Measurements from ENCODE around the gene TP53I3. TPM values are rescaled to one million over a fixed set of nuclear protein-coding genes. Genes with fewer than 3 reads are reported as not detected.

The TP53I3 gene
- total RNA-seq, 1 experiment from 2014 or later: 20.1 TPM

DNA sequence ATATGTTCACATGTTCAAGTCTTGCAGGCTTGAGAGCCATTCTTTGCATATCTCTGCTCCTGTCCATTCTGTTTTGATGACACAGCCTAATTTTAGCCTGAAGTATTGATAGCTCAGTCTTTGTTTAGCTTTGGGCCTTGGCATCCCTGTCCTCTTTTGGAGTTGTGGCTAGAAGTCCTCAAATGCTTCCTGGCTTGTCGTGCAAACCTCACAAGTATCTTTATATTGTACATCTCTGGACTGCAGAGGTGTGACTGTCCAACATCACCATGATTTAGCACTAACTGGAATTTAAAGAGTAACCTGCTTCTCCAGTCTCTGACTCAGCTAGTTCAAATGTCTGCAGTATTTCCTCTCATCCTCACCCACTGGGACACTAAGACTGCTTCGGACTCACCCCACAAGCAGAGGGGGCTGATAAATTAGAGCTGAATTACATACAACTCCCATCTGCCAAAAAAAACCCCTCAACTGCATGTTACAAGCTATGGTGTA is 26.8 kb upstream of the TP53I3 start:
- no peak for ATAC-seq
- TF ChIP-seq EGR1 (IDR thresholded peaks at IDR 0.05; ENCODE audit: low read depth): no peak
- TF ChIP-seq SP1 (IDR thresholded peaks at IDR 0.05; ENCODE audit: low read depth): no peak
- no peak for TF ChIP-seq EZH2 (IDR thresholded peaks at IDR 0.05)
- no peak for TF ChIP-seq MAX (IDR thresholded peaks at IDR 0.05)
- no peak for TF ChIP-seq YY1 (IDR thresholded peaks at IDR 0.05; ENCODE audit: extremely low read depth, insufficient replicate concordance, low read depth, low read length)
- TF ChIP-seq, protein P1, sequence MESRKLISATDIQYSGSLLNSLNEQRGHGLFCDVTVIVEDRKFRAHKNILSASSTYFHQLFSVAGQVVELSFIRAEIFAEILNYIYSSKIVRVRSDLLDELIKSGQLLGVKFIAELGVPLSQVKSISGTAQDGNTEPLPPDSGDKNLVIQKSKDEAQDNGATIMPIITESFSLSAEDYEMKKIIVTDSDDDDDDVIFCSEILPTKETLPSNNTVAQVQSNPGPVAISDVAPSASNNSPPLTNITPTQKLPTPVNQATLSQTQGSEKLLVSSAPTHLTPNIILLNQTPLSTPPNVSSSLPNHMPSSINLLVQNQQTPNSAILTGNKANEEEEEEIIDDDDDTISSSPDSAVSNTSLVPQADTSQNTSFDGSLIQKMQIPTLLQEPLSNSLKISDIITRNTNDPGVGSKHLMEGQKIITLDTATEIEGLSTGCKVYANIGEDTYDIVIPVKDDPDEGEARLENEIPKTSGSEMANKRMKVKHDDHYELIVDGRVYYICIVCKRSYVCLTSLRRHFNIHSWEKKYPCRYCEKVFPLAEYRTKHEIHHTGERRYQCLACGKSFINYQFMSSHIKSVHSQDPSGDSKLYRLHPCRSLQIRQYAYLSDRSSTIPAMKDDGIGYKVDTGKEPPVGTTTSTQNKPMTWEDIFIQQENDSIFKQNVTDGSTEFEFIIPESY (IDR thresholded peaks at IDR 0.05; ENCODE audit: extremely low read depth, insufficient replicate concordance, low read length): no peak
- no peak for TF ChIP-seq REST (IDR thresholded peaks at IDR 0.05; ENCODE audit: low read depth)
- no peak for TF ChIP-seq SIN3A (IDR thresholded peaks at IDR 0.05; ENCODE audit: low read depth)
- TF ChIP-seq JUND (IDR thresholded peaks at IDR 0.05): no peak
- TF ChIP-seq, protein P2, sequence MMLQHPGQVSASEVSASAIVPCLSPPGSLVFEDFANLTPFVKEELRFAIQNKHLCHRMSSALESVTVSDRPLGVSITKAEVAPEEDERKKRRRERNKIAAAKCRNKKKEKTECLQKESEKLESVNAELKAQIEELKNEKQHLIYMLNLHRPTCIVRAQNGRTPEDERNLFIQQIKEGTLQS (IDR thresholded peaks at IDR 0.05): no peak
- no peak for TF ChIP-seq ZFX (IDR thresholded peaks at IDR 0.05)
- TF ChIP-seq FOSL1 (IDR thresholded peaks at IDR 0.05; ENCODE audit: low read depth): no peak
- Histone ChIP-seq H3K4me3 (replicated peaks in 1 of 2; ENCODE audit: low read depth in 1 of 2, low read length in 2 of 2) (no peak overlapping the region), H3K9me3 (ENCODE audit: control insufficient read depth in 1 of 2, insufficient read depth in 1 of 2, low read depth in 1 of 2, low read length in 2 of 2) (no peaks in the 10 kb centered on the region), H3K79me2 (ENCODE audit: insufficient read depth, low read length) (no peaks in the 10 kb centered on the region), H3K9me2 (ENCODE audit: insufficient read depth) (no peaks in the 10 kb centered on the region), H4K20me1 (ENCODE audit: insufficient read depth) (no peaks in the 10 kb centered on the region), H3K9ac (ENCODE audit: low read length) (no peak overlapping the region), H3K4me2 (ENCODE audit: low read length) (peak overlapping the region; percentile 20; the same call in 1 of the 2 replicates), H3K27ac (ENCODE audit: low read depth, low read length) (no peak overlapping the region), H3K27me3 (ENCODE audit: insufficient read depth, low read length) (no peaks in the 10 kb centered on the region), H3K4me1 (ENCODE audit: control insufficient read depth in 1 of 2, insufficient read depth in 2 of 2, low read length in 2 of 2) (peaks cover 4 to 22% of the 10 kb centered on the region in 2 experiments; a peak in 3 of 4 replicates), H3K36me3 (ENCODE audit: control insufficient read depth in 1 of 2, insufficient read depth in 2 of 2, low read length in 2 of 2) (no peaks in the 10 kb centered on the region), H2AFZ (ENCODE audit: low read depth, low read length, poor library complexity, severe bottlenecking) (no peak overlapping the region)
- no TSS peak for BruUV-seq (replicated peaks)
- intact Hi-C loops (cut with micrococcal nuclease): no loop called here
- ChIA-PET POLR2A (no interaction called here), CTCF (no interaction called here), RAD21 (ENCODE audit: low non-redundant PET in 1 of 2, low total read pairs in 2 of 2, uncharacterized antibody in 2 of 2, unreplicated experiment in 2 of 2) (no interaction called here)
- no peak for DNase-seq (ENCODE audit: low read depth, low spot score)
